Measurements from ENCODE around the gene OTUD5.

DNA sequence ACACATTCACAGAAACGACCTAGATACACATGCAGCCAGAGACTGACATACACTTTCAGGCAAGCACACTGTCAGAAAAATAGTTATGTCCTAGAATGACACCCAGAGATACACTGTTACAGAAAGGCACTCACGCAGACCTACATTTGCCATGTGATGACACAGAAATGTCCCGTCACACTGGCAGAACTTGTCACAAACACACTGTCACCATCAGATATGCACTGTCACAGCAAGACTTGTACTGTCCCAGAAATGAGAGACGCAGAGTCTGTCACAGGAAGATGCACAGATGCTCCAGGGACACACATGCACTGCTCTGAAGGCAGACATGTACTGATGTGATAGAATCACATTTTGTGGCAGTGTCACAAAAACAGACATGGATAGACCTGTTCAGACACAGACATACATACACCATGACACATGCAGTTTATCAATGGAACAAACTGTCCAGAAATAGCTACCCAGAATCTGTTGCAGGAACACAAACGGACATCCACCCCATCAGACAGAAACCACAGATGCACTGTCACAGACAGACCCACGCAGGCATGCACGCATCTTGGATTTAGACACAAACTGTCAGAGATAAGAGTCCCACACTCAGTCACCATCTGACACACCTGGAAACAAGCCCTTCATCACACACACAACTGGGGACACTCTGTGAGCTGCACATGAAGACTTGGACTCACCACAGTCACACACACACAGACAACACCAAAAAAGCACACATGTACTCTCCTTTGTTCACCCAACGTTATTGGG lies 37.3 kb downstream of the OTUD5 start:
- TF ChIP-seq SMAD3 (CRISPR knock-in tag; IDR thresholded peaks at IDR 0.05) (no peak), CTCF (CRISPR knock-in tag; IDR thresholded peaks at IDR 0.05) (no peak), CBX2 (IDR thresholded peaks at IDR 0.05; ENCODE audit: low read depth, low read length) (no peak), CBX2 (CRISPR knock-in tag; IDR thresholded peaks at IDR 0.05; ENCODE audit: low read depth) (no peak), ATF3 (CRISPR knock-in tag; IDR thresholded peaks at IDR 0.05) (no peak), SIN3B (IDR thresholded peaks at IDR 0.05; ENCODE audit: low read length) (no peak), CBX5 (CRISPR knock-in tag; IDR thresholded peaks at IDR 0.05; ENCODE audit: borderline replicate concordance) (no peak), ZNF7 (CRISPR knock-in tag; IDR thresholded peaks at IDR 0.05) (no peak), ZBTB7A (CRISPR knock-in tag; IDR thresholded peaks at IDR 0.05) (no peak), ZZZ3 (CRISPR knock-in tag; IDR thresholded peaks at IDR 0.05; ENCODE audit: borderline replicate concordance) (no peak), FOXO1 (CRISPR knock-in tag; IDR thresholded peaks at IDR 0.05) (no peak)
- TF ChIP-seq, protein P1, sequence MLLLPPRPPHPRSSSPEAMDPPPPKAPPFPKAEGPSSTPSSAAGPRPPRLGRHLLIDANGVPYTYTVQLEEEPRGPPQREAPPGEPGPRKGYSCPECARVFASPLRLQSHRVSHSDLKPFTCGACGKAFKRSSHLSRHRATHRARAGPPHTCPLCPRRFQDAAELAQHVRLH (CRISPR knock-in tag; IDR thresholded peaks at IDR 0.05; ENCODE audit: borderline replicate concordance, low read depth) = no peak
